ENCODE data around the gene PDGFD.

PDGFD gene

DNA sequence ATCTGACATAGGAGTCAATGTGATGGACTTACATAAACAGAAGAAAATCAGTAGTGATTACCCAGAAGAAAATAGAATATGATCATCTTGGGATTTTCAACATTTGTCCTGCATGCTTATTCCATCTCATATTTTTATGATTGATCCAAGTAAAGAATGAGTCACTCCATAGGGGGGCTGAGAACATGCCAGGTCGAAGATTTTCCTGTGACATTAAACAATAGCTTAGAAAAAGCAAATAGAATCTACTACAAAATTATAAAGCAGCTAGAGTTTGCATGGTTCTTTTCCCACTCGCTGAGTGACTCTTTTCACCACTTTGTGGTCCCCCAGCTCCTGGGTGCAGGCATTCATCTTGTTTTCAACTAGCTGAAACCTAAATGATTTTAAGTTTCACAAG lies 71.2 kb downstream of the PDGFD start:
- DNase-seq = no peak

- no peak for DNase-seq
These were observed 72.5 kb downstream of the PDGFD start for GRCh38 chr11:104091281-104092096.

DNA sequence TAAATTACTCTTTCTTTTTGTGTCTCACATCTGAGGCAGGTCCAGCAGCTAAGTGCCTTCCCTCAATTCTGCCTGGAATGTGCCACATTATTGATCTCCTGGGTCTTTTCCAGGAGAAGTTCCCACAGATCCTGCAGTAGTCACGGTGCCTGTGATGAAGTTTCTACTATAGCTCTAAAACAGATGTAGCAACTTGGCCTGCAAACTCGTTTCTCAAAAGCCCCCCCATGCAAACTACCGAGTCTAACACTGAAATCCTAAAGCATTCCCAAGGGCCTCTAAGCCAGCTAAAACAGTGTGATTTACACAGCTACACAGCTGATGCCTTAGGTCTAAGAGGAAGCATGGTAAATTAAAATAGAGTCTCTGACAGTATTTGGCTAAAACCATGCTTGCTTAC lies 73.2 kb downstream of the PDGFD start:
- DNase-seq = no peak

- DNase-seq = no peak
These were observed 74.5 kb downstream of the PDGFD start for GRCh38 chr11:104089481-104089880.

DNA sequence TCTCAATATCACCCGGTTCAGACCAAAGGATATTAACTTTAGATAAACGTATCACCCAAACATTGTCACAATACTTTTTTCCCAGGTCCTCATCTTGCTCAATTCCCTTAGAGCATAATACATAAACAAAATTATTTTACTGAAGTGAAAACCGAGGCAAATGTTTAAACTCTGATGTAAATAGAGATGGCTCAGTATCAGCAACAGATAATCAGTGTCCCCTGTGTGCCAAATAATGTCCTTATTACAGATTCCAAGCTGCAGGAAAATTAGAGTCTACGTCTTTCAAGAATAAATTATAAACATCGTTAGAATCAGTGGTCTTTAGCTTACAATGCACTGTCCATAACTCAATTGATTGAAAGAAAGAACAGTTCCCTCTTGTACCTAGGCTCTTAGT lies 77.3 kb downstream of the PDGFD start:
- DNase-seq = no peak

- DNase-seq = no peak
These were observed 85.0 kb downstream of the PDGFD start for GRCh38 chr11:104078995-104079394.

- peak; percentile 46 for DNase-seq
These were observed 85.7 kb downstream of the PDGFD start for GRCh38 chr11:104078245-104078644.

DNA sequence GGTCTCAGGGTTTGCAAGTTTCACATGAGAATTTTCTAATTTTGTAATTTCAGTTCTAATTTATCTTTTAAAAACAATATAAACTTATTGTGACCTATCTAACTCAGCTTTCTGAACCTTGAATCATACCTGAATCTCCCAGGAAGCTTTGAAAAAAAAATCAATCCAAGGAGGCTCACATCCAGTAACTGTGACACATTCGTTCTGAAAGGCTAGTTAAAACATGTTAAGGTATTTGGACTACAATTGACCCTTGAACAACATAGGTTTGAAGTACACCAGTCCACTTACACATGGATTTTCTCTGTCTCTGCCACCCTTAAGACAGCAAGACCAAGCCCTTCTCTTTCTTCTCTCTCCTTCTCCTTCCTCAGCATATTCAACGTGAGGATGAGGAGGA lies 87.5 kb downstream of the PDGFD start:
- DNase-seq = no peak

DNA sequence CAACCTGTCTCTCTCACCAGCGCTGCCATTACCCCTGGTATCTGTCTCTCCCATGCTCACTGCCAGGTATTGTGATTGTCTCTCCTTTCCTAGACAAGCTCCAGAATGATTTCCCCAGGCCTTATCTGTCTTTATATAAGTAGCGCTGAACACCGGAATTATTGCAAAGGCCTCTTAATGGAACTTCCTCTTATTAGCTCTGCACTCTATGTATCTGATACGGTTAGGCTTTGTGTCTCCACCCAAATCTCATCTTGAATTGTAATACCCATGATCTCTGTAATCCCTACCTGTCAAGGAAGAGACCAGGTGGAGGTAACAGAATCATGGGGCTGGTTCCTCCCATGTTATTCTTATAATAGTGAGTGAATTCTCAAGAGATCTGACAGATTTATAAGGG lies 88.2 kb downstream of the PDGFD start:
- no peak for DNase-seq

DNA sequence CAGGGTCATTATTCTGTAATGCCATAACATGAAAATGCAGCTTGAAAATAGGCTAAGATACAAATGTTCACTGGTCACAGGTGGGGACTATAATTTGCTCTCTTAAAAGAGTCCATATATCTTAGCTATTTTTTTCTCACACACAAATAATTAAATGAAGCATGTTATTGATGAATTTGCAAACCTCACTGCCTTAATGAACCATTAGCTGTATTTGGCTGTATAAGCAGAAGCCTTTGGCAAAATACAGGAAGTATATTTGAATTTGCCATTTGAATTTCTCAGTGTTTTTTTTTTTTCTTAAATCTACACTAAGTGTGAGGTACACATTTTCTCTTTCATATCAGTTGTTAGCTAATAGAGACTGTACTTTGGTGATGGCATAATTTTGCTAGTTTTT lies 88.9 kb downstream of the PDGFD start:
- DNase-seq = no peak

GRCh38 chr11:104073950-104074705 lies 89.8 kb downstream of the PDGFD start:
- DNase-seq = peak; percentile 81

GRCh38 chr11:104067534-104067933 lies 96.4 kb downstream of the PDGFD start:
- DNase-seq = no peak

GRCh38 chr11:104064034-104064630 lies 99.8 kb downstream of the PDGFD start:
- DNase-seq = no peak

GRCh38 chr11:104061853-104062521 lies 102.0 kb downstream of the PDGFD start:
- DNase-seq = no peak

GRCh38 chr11:104060820-104061219 lies 103.1 kb downstream of the PDGFD start:
- DNase-seq = no peak

- peak; percentile 11 for DNase-seq
These were observed 103.7 kb downstream of the PDGFD start for GRCh38 chr11:104060004-104060794.

DNA sequence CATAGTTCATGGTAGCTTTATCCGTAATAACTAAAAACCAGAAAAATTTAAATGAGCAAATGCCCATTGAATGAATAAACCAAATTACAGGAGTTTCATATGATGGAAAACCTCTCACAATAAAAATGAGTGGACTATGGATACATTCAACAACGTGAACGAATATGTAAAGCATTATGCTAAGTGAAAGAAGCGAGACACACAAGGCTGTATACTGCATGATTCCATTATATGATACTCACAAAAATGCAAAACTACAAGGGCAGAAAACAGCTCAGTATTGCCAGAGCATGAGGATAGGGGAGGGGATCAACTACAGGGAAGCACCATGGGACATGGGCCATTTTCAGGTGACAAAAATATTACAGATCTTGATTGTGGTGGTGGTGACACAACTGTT lies 105.3 kb downstream of the PDGFD start:
- no peak for DNase-seq

- no peak for DNase-seq
These were observed 106.0 kb downstream of the PDGFD start for GRCh38 chr11:104057908-104058307.

DNA sequence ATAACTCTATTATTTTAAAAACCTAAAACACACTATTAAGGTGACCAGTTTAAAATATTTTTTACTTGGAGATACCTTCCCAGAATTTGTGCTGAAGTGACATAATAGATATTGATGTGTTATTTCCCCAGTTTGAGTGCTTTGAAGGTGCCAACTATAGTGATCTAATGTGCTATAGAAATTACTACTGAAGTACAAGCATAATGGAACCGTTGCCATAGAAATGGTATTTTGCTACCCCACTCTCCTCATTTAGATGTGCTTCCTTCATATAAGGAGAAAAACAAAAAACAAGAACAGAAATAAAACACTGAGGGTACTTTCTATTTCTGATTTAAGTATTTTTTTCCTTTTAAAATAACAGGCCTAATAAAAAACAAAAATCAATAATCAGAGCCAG lies 108.4 kb downstream of the PDGFD start:
- no peak for DNase-seq

- DNase-seq = no peak
These were observed 108.9 kb downstream of the PDGFD start for GRCh38 chr11:104054911-104055529.

DNA sequence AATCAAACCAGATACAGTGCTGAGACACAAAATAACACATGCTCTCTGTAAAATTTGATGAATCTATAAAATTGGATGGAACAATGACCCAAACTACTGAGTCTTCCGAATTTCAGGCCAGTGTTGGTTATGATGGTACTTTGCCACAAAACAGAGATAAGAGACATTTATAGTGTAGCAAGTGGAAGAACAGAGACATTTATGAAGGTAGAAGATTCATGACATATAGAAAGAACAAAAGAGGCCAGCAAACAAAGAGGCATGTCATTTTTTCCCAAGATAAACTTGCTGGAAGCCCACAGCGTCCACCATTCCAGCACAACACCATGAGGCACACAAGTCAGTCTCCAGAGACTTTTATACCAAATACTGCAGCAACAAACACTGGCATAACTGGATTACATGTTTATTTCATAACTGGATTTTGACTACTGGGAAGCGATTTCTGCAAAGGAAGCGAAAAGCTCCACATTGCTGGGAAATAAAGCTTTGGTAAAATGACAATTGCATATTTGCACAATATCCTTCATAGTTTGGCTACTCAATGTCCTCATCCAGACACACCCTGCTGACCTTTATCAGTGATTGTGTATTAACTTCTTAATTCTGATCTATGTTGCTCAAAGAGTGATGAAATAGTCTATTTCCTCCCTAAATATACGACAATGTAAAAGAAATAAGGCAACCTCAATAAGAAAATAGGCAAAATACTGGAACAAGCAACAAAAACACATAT lies 110.0 kb downstream of the PDGFD start:
- no peak for DNase-seq
